Keratinocyte (primary cell): Measurements from ENCODE around the gene PTPA. TPM values are rescaled to one million over a fixed set of nuclear protein-coding genes. Genes with fewer than 3 reads are reported as not detected.

Experiments
- DNase-seq: peaks from one replicate; pipeline ENCODE4 v3.0.0-alpha.2; 2011; ENCODE audit warnings: low read depth, missing footprints, low spot score
- FAIRE-seq: peaks from 2 replicates; lab custom pipeline; 2011; peaks lifted over from hg19 to GRCh38; lab: Jason Lieb, UNC
- H2AFZ ChIP-seq: 2 replicates; pipeline ENCODE4 v1.6.0; 2012; ENCODE audit warnings: low read length, control low read depth, inconsistent platforms; ENCODE audit not compliant: control insufficient read depth
- H3K27ac ChIP-seq: 2 replicates; pipeline ENCODE4 v1.5.1; 2011; ENCODE audit warnings: low read length; ENCODE audit not compliant: control insufficient read depth, insufficient read depth
- H3K27me3 ChIP-seq: 3 replicates; pipeline ENCODE4 v1.6.0; 2011; ENCODE audit warnings: low read length; ENCODE audit not compliant: control insufficient read depth, insufficient read depth; ENCODE audit errors: extremely low read depth
- H3K36me3 ChIP-seq, 2 experiments: 2 replicates in 1 of 2; 3 replicates in 1 of 2; pipeline ENCODE4 v1.5.1; 2011; ENCODE audit warnings: low read length in 2 of 2, mild to moderate bottlenecking in 1 of 2; ENCODE audit not compliant: control insufficient read depth in 2 of 2, insufficient read depth in 2 of 2; ENCODE audit errors: extremely low read depth in 1 of 2
- H3K4me1 ChIP-seq: 3 replicates; pipeline ENCODE4 v1.5.1; 2011; ENCODE audit warnings: low read length; ENCODE audit not compliant: control insufficient read depth, insufficient read depth; ENCODE audit errors: extremely low read depth
- H3K4me2 ChIP-seq: 3 replicates; pipeline ENCODE4 v1.6.0; 2011; ENCODE audit warnings: low read depth, low read length; ENCODE audit not compliant: control insufficient read depth, insufficient read depth; ENCODE audit errors: extremely low read depth
- H3K4me3 ChIP-seq, 3 experiments: fragments of 200-600 bp in 1 of 3; sonication (generic) in 1 of 3; 2 replicates in 2 of 3; 3 replicates in 1 of 3; pipeline ENCODE4 v1.5.1; 2011 to 2016; ENCODE audit warnings: low read length in 3 of 3, mild to moderate bottlenecking in 3 of 3, control low read depth in 2 of 3, inconsistent platforms in 1 of 3, low read depth in 1 of 3, mixed read lengths in 1 of 3, mixed run types in 1 of 3, moderate library complexity in 1 of 3; ENCODE audit not compliant: control insufficient read depth in 2 of 3, insufficient read depth in 2 of 3; ENCODE audit errors: extremely low read depth in 1 of 3
- H3K79me2 ChIP-seq: 2 replicates; pipeline ENCODE4 v1.6.0; 2012; ENCODE audit warnings: low read length; ENCODE audit not compliant: control insufficient read depth, insufficient read depth
- H3K9ac ChIP-seq: 3 replicates; pipeline ENCODE4 v1.6.0; 2011; ENCODE audit warnings: low read length; ENCODE audit not compliant: control insufficient read depth, insufficient read depth; ENCODE audit errors: extremely low read depth
- H3K9me1 ChIP-seq: 3 replicates; pipeline ENCODE4 v1.6.0; 2011; ENCODE audit warnings: low read length; ENCODE audit not compliant: control insufficient read depth, insufficient read depth; ENCODE audit errors: extremely low read depth
- H3K9me3 ChIP-seq: 2 replicates; pipeline ENCODE4 v1.5.1; 2012; ENCODE audit warnings: low read depth, low read length; ENCODE audit not compliant: control insufficient read depth
- H4K20me1 ChIP-seq: 3 replicates; pipeline ENCODE4 v1.6.0; 2011; ENCODE audit warnings: low read length; ENCODE audit not compliant: control insufficient read depth, insufficient read depth; ENCODE audit errors: extremely low read depth
- CTCF ChIP-seq, 3 experiments: IDR thresholded peaks in 1 of 3; conservative IDR thresholded peaks in 1 of 3; optimal IDR thresholded peaks in 1 of 3; 2 replicates in 2 of 3; 3 replicates in 1 of 3; pipeline versions ENCODE3 to v1.5.1; 2011; ENCODE audit warnings: low read length in 3 of 3, mild to moderate bottlenecking in 3 of 3, moderate library complexity in 2 of 3, control low read depth in 1 of 3, inconsistent platforms in 1 of 3; ENCODE audit not compliant: insufficient read depth in 2 of 3; ENCODE audit errors: extremely low read depth in 1 of 3
- EZH2 ChIP-seq: IDR thresholded peaks from one replicate; pipeline ENCODE4 v1.6.1; 2012; ENCODE audit warnings: inconsistent platforms, mild to moderate bottlenecking, low read length, moderate library complexity
- dilution Hi-C: fragments of 300-500 bp; cut with MboI; formaldehyde crosslinking; loops from one replicate; pipeline ENCODE4 v1.7.0; 2020; ENCODE audit warnings: low sequenced_read_pairs; ENCODE audit not compliant: extremely low pct_ligation_motif_present
- polyA plus RNA-seq, 5 experiments: library from polyadenylated mRNA; depleted of rRNA in 3 of 5; stranded (reverse) in 3 of 5; stranded (forward) in 1 of 5; unstranded in 1 of 5; fragments of >200 nt; gene quantifications; 1 replicate in 1 of 5; 2 replicates in 3 of 5; 3 replicates in 1 of 5; pipeline versions ENCODE4 v1.2.1 to v1.2.3, GENCODE V29; 2011 to 2012; ENCODE audit warnings: missing spikeins in 2 of 5, low read depth in 1 of 5, low replicate concordance in 1 of 5

PTPA gene
- polyA plus RNA-seq, 1 donor (not counting 4 experiments of a cell fraction or from before 2014, with no cell fraction given) = 98.0 TPM

GRCh38 chr9:129174102-129174723 lies 63.0 kb downstream of the PTPA start:
- Histone ChIP-seq H3K9me1 (no peaks in the 10 kb centered on the region), H3K9ac (peak overlapping the region; percentile 84), H3K9me3 (no peaks in the 10 kb centered on the region), H3K36me3 (no peaks in the 10 kb centered on the region), H4K20me1 (no peaks in the 10 kb centered on the region), H2AFZ (peak overlapping the region; percentile 49), H3K79me2 (peaks cover 16% of the 10 kb centered on the region), H3K4me1 (peaks cover 21% of the 10 kb centered on the region), H3K4me2 (peak overlapping the region; percentile 96), H3K27me3 (no peaks in the 10 kb centered on the region), H3K4me3 (peak overlapping the region; percentile 50 to 95 (median 69)), H3K27ac (peak overlapping the region; percentile 66)
- TF ChIP-seq EZH2 = no peak
- TF ChIP-seq CTCF (optimal IDR thresholded peaks at IDR 0.05 in 1 of 3, IDR thresholded peaks at IDR 0.05 in 1 of 3, conservative IDR thresholded peaks at IDR 0.05 in 1 of 3; ENCODE audit: extremely low read depth in 1 of 3, insufficient read depth in 2 of 3, low read length in 3 of 3) = peak; percentile 92 to 98 (median 94)
- DNase-seq = peak; percentile 49
- FAIRE-seq = peak; percentile 17
- dilution Hi-C loops = loop anchor here (25.0 kb wide), 1 partner anchor 438 kb away; the partner anchor contains the start of gene C9orf50

GRCh38 chr9:129174724-129175514 lies 63.7 kb downstream of the PTPA start:
- no peak for TF ChIP-seq EZH2
- peak in 1 of 3 experiments; percentile 46 for TF ChIP-seq CTCF (optimal IDR thresholded peaks at IDR 0.05 in 1 of 3, IDR thresholded peaks at IDR 0.05 in 1 of 3, conservative IDR thresholded peaks at IDR 0.05 in 1 of 3; ENCODE audit: extremely low read depth in 1 of 3, insufficient read depth in 2 of 3, low read length in 3 of 3)
- FAIRE-seq (no peak), DNase-seq (peak; percentile 49)
- Histone ChIP-seq H3K4me2 (peak overlapping the region; percentile 96), H3K4me3 (peak overlapping the region; percentile 83 to 95 (median 86)), H3K27me3 (no peaks in the 10 kb centered on the region), H3K79me2 (peaks cover 16% of the 10 kb centered on the region), H3K9me3 (no peaks in the 10 kb centered on the region), H2AFZ (no peak overlapping the region), H3K9me1 (no peaks in the 10 kb centered on the region), H3K36me3 (no peaks in the 10 kb centered on the region), H3K27ac (peak overlapping the region; percentile 79), H4K20me1 (no peaks in the 10 kb centered on the region), H3K4me1 (peaks cover 21% of the 10 kb centered on the region), H3K9ac (peak overlapping the region; percentile 84)
- dilution Hi-C loops = loop anchor here (25.0 kb wide), 1 partner anchor 437 kb away; the partner anchor contains the start of gene C9orf50
